HepG2 (cell line): ENCODE data around the gene CAPSL. TPM values are rescaled to one million over a fixed set of nuclear protein-coding genes. Genes with fewer than 3 reads are reported as not detected.

ENCODE experiments used
- ATAC-seq: fragments of 200-7000 bp; cut with Tn5 transposase; 3 replicates; pipeline ENCODE4 v1.9.1; 2020; ENCODE audit warnings: mild to moderate bottlenecking, moderate library complexity
- BruUV-seq: library from RNA; stranded (reverse); fragments of 400-500 nt; replicated peaks from 2 replicates; lab custom pipeline; 2021; lab: Mats Ljungman, UMichigan
- CTCF ChIA-PET: fragments of 300-600 bp; formaldehyde crosslinking; extraction: SDS; loops from one replicate; lab custom pipeline; 2021; ENCODE audit warnings: low total read pairs, inconsistent platforms, low intra/inter-chr PET ratio; lab: Yijun Ruan, JAX
- POLR2A ChIA-PET: fragments of 350-600 bp; sonication (Branson Sonifier 250); formaldehyde crosslinking; loops from one replicate; lab custom pipeline; 2020; ENCODE audit warnings: antibody characterized with exemption, inconsistent platforms; lab: Yijun Ruan, JAX
- DNase-seq: peaks from one replicate; pipeline ENCODE4 v3.0.0-alpha.2; 2015; ENCODE audit warnings: low spot score
- FAIRE-seq: peaks from 3 replicates; lab custom pipeline; 2011; peaks lifted over from hg19 to GRCh38; lab: Jason Lieb, UNC
- H2AFZ ChIP-seq: one replicate; pipeline ENCODE4 v1.6.1; 2011; ENCODE audit warnings: low read length, inconsistent platforms
- H3K27ac ChIP-seq: fragments of 300-600 bp; 3 replicates; pipeline ENCODE4 v1.8.0; 2011; ENCODE audit warnings: mixed run types, mild to moderate bottlenecking, mixed read lengths, low read length, inconsistent platforms; ENCODE audit not compliant: insufficient read depth; ENCODE audit errors: extremely low read length
- H3K27me3 ChIP-seq, 2 experiments: fragments of 200-600 bp in 1 of 2; 2 replicates in 1 of 2; 3 replicates in 1 of 2; pipeline versions ENCODE4 v1.6.0 to v1.8.0; 2011; ENCODE audit warnings: low read length in 2 of 2, mild to moderate bottlenecking in 2 of 2, moderate library complexity in 2 of 2, inconsistent platforms in 1 of 2; ENCODE audit not compliant: insufficient read depth in 2 of 2, control insufficient read depth in 1 of 2
- H3K36me3 ChIP-seq, 2 experiments: fragments of 200-600 bp in 1 of 2; replicated peaks in 1 of 2; 2 replicates in 1 of 2; 3 replicates in 1 of 2; pipeline versions ENCODE4 v1.5.1 to v1.8.0; 2011; ENCODE audit warnings: low read length in 2 of 2, inconsistent platforms in 1 of 2; ENCODE audit not compliant: insufficient read depth in 2 of 2, control insufficient read depth in 1 of 2
- H3K4me1 ChIP-seq: 2 replicates; pipeline ENCODE4 v1.5.1; 2012; ENCODE audit warnings: low read length, inconsistent platforms; ENCODE audit not compliant: insufficient read depth
- H3K4me2 ChIP-seq: 2 replicates; pipeline ENCODE4 v1.6.0; 2011; ENCODE audit warnings: low read depth, low read length, inconsistent platforms
- H3K4me3 ChIP-seq, 3 experiments: fragments of 200-600 bp in 1 of 3; sonication (generic), shearing (Covaris generic) in 1 of 3; replicated peaks in 1 of 3; 2 replicates each; pipeline ENCODE4 v1.5.1; 2011 to 2016; ENCODE audit warnings: low read length in 3 of 3, inconsistent platforms in 2 of 3, low read depth in 2 of 3, mild to moderate bottlenecking in 2 of 3, control low read depth in 1 of 3, mixed read lengths in 1 of 3; ENCODE audit not compliant: insufficient read depth in 1 of 3
- H3K79me2 ChIP-seq: one replicate; pipeline ENCODE4 v1.6.1; 2011; ENCODE audit warnings: low read length, inconsistent platforms; ENCODE audit not compliant: insufficient read depth
- H3K9ac ChIP-seq: 2 replicates; pipeline ENCODE4 v1.6.0; 2011; ENCODE audit warnings: mild to moderate bottlenecking, low read depth, low read length, inconsistent platforms; ENCODE audit not compliant: insufficient read depth
- H3K9me3 ChIP-seq: 2 replicates; pipeline ENCODE4 v1.5.1; 2012; ENCODE audit warnings: mild to moderate bottlenecking, low read length
- H4K20me1 ChIP-seq: 2 replicates; pipeline ENCODE4 v1.6.0; 2011; ENCODE audit warnings: inconsistent platforms, mild to moderate bottlenecking, low read length, moderate library complexity; ENCODE audit not compliant: insufficient read depth
- BHLHE40 ChIP-seq: IDR thresholded peaks from 2 replicates; pipeline ENCODE4 v1.6.1; 2011; ENCODE audit warnings: low read length, improper control_type of control experiment
- GTF3A ChIP-seq: sonication (generic); formaldehyde crosslinking; conservative IDR thresholded peaks from 2 replicates; pipeline ENCODE4 v1.4.0; 2020; ENCODE audit warnings: mild to moderate bottlenecking, missing genetic modification reagents
- KAT2B ChIP-seq: fragments of 150-350 bp; IDR thresholded peaks from 2 replicates; pipeline ENCODE4 v1.6.1; 2014; ENCODE audit warnings: low read depth, low read length, borderline replicate concordance
- KLF16 ChIP-seq, 2 experiments: sonication (generic) in 1 of 2; formaldehyde crosslinking in 1 of 2; IDR thresholded peaks; 2 replicates each; pipeline versions ENCODE4 v1.6.1 to v1.8.0; 2016 to 2023; ENCODE audit warnings: missing genetic modification reagents in 2 of 2, missing compliant biosample characterization in 1 of 2
- PHF21A ChIP-seq: sonication (generic); formaldehyde crosslinking; IDR thresholded peaks from 2 replicates; pipeline ENCODE4 v1.5.0; 2020; ENCODE audit warnings: mild to moderate bottlenecking, missing genetic modification reagents
- RFXANK ChIP-seq: IDR thresholded peaks from 2 replicates; pipeline ENCODE4 v1.6.1; 2016
- STAG1 ChIP-seq: sonication (generic); formaldehyde crosslinking; IDR thresholded peaks from 2 replicates; pipeline ENCODE4 v1.4.0; 2020; ENCODE audit warnings: missing genetic modification reagents
- ZFP62 ChIP-seq: sonication (generic); formaldehyde crosslinking; IDR thresholded peaks from 2 replicates; pipeline ENCODE4 v1.4.0; 2020; ENCODE audit warnings: missing genetic modification reagents
- ZNF335 ChIP-seq: sonication (generic); formaldehyde crosslinking; IDR thresholded peaks from 2 replicates; pipeline ENCODE4 v1.4.0; 2020; ENCODE audit warnings: missing genetic modification reagents
- ZNF776 ChIP-seq: sonication (generic); formaldehyde crosslinking; IDR thresholded peaks from 2 replicates; pipeline ENCODE4 v1.4.0; 2020; ENCODE audit warnings: mild to moderate bottlenecking, missing genetic modification reagents
- WGBS: methylation state at CpG from one replicate; pipeline ENCODE4 v1.1.6; 2017; ENCODE audit warnings: low lambda C conversion rate; 5-methylcytosine and 5-hydroxymethylcytosine counted together
- in situ Hi-C: cut with HindIII; loops from 2 replicates; pipeline ENCODE4 v1.10.0; 2017; ENCODE audit warnings: low pct_unique_long_range_greater_than_20kb; ENCODE audit not compliant: extremely low pct_ligation_motif_present
- intact Hi-C: fragments of 100-400 bp; cut with micrococcal nuclease; formaldehyde crosslinking; loops from one replicate; pipeline ENCODE4 v1.10.0; 2022; ENCODE audit not compliant: unreplicated experiment
- polyA plus RNA-seq, 8 experiments: library from polyadenylated mRNA; depleted of rRNA in 3 of 8; stranded (reverse) in 7 of 8; unstranded in 1 of 8; fragments of >200 nt; fragmentation: Illumina TruSeq in 4 of 8; extraction: Trizol in 4 of 8; gene quantifications; 2 replicates each; pipeline versions ENCODE4 v1.2.1 to v1.2.3, GENCODE V29; 2011 to 2016; ENCODE audit warnings: low read depth in 4 of 8, missing spikeins in 1 of 8, mixed read lengths in 1 of 8; ENCODE audit not compliant: insufficient read depth in 1 of 8
- total RNA-seq, 5 experiments: library from RNA; depleted of rRNA; stranded (reverse); fragments of >200 nt; fragmentation: Illumina TruSeq; extraction: Trizol; gene quantifications; 2 replicates each; pipeline ENCODE4 v1.2.3, GENCODE V29; 2016; ENCODE audit warnings: low read depth in 1 of 5
- TF ChIP-seq, protein P1 (sequence below): sonication (generic); formaldehyde crosslinking; IDR thresholded peaks from 2 replicates; pipeline ENCODE4 v1.5.0; 2020; ENCODE audit warnings: mild to moderate bottlenecking, missing genetic modification reagents, moderate library complexity
- TF ChIP-seq, protein P2 (sequence below): sonication (generic); formaldehyde crosslinking; IDR thresholded peaks from 2 replicates; pipeline ENCODE4 v1.8.1; 2023; ENCODE audit warnings: mild to moderate bottlenecking, moderate library complexity, missing genetic modification reagents

The CAPSL gene
- total and polyA plus RNA-seq, 2 of the 13 experiments (the other 11 are each of a cell fraction or from before 2014, with no cell fraction given): not detected

DNA sequence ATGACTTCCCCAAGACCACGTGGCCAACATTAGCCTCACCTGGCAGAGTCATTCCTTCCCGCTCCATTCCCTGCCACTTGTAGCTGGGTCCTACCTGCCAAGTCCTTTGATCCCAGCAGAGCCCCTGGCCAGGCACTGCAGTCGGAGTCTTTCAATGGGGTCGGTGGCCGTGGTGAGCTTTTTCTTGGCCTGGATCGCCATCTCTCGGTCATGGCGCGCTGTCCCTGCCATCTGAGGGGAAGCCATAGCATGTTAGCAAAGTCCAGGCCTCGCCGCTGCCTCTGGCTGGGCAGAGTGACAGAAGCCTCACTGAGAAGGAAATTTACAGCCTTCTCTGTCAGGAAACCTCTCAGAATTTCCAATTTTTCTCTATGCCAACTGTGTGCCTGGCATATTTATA, 17.5 kb downstream of the CAPSL start:
- DNase-seq (no peak), ATAC-seq (peak; percentile 41; the same call in 2 of the 3 replicates), FAIRE-seq (no peak)
- Histone ChIP-seq H4K20me1 (no peaks in the 10 kb centered on the region), H2AFZ (no peak overlapping the region), H3K9me3 (no peaks in the 10 kb centered on the region), H3K4me1 (no peaks in the 10 kb centered on the region), H3K27me3 (no peaks in the 10 kb centered on the region), H3K36me3 (no peaks in the 10 kb centered on the region), H3K9ac (no peak overlapping the region), H3K4me3 (no peak overlapping the region), H3K79me2 (no peaks in the 10 kb centered on the region), H3K27ac (no peak overlapping the region), H3K4me2 (no peak overlapping the region)
- TF ChIP-seq BHLHE40 (no peak), RFXANK (no peak), KLF16 (CRISPR knock-in tag; IDR thresholded peaks at IDR 0.05) (no peak), GTF3A (CRISPR knock-in tag) (no peak), KAT2B (no peak), STAG1 (peak; percentile 20; the same call in 1 of the 2 replicates)
- TF ChIP-seq, protein P1, sequence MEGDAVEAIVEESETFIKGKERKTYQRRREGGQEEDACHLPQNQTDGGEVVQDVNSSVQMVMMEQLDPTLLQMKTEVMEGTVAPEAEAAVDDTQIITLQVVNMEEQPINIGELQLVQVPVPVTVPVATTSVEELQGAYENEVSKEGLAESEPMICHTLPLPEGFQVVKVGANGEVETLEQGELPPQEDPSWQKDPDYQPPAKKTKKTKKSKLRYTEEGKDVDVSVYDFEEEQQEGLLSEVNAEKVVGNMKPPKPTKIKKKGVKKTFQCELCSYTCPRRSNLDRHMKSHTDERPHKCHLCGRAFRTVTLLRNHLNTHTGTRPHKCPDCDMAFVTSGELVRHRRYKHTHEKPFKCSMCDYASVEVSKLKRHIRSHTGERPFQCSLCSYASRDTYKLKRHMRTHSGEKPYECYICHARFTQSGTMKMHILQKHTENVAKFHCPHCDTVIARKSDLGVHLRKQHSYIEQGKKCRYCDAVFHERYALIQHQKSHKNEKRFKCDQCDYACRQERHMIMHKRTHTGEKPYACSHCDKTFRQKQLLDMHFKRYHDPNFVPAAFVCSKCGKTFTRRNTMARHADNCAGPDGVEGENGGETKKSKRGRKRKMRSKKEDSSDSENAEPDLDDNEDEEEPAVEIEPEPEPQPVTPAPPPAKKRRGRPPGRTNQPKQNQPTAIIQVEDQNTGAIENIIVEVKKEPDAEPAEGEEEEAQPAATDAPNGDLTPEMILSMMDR: peak; percentile 47
- POLR2A ChIA-PET: no interaction called here
- in situ Hi-C loops: loop anchor here (10.0 kb wide), 1 partner anchor 146 kb away; no protein-coding TSS in a partner anchor
- CTCF ChIA-PET: no interaction called here
- BruUV-seq: no TSS peak
- 0% methylated on average over 5 of the region's 11 CpGs for WGBS
- intact Hi-C loops: no loop called here

DNA sequence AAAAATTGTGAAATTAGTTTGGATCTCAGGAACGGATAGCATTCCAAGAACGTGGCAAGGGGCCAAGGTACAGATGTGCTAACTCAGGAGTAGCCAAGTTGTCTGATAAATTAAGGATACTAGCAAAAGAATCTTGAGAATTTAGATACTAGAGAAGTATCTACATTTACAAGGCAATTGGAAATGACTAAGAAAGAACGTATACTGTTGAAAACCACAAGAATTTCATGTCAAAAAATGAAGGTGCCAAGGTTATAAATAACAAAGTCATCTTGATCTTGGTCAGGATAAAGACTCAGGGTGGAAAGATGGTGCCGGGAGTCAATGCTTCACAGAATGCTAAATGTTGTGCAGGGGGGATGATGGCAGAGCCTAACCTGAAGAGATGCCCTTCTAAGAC, 19.2 kb downstream of the CAPSL start:
- DNase-seq: no peak
- no peak for ATAC-seq
- intact Hi-C loops: no loop called here
- no TSS peak for BruUV-seq
- FAIRE-seq: no peak
- Histone ChIP-seq H2AFZ (no peak overlapping the region), H3K4me3 (no peak overlapping the region), H3K27ac (no peak overlapping the region), H3K9ac (no peak overlapping the region), H3K36me3 (no peaks in the 10 kb centered on the region), H4K20me1 (no peaks in the 10 kb centered on the region), H3K9me3 (no peaks in the 10 kb centered on the region), H3K4me1 (no peaks in the 10 kb centered on the region), H3K79me2 (no peaks in the 10 kb centered on the region), H3K27me3 (no peaks in the 10 kb centered on the region), H3K4me2 (no peak overlapping the region)
- 13% methylated on average over 4 of the region's 4 CpGs for WGBS
- POLR2A ChIA-PET: no interaction called here
- CTCF ChIA-PET: no interaction called here
- in situ Hi-C loops: no loop called here
- TF ChIP-seq, protein P2, sequence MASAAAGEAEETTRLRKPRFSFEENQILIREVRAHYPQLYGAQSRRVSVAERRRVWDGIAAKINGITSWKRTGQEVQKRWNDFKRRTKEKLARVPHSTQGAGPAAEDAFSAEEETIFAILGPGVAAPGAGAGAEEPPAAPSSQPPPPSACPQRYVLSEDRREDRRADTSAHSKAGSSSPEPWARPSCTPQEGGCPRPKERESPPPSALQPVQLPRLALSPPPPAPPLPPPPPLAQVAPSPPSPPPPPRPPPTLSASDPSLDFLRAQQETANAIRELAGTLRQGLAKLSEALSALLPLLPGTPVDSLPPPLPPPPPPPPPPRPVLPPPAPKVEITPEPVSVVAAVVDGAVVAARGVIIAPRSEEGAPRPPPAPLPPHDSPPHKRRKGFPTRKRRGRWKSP (CRISPR knock-in tag): no peak
- no peak for TF ChIP-seq ZFP62 (CRISPR knock-in tag)
- TF ChIP-seq ZNF776: no peak
- TF ChIP-seq PHF21A: no peak
- TF ChIP-seq ZNF335 (CRISPR knock-in tag): no peak
